Islet precursor cell (in vitro differentiated cells): ENCODE measurements around the gene ARID5B.

Experiments used
- DNase-seq: peaks from one replicate; pipeline ENCODE4 v3.0.0-alpha.2; 2018

Gene ARID5B

GRCh38 chr10:62037166-62037831 is 135.8 kb downstream of the ARID5B start:
- peak; percentile 81 for DNase-seq

- no peak for DNase-seq
These were observed 136.6 kb downstream of the ARID5B start for GRCh38 chr10:62037890-62038608.

- peak; percentile 81 for DNase-seq
These were observed 137.2 kb downstream of the ARID5B start for GRCh38 chr10:62038609-62039190.

- no peak for DNase-seq
These were observed 138.5 kb downstream of the ARID5B start for GRCh38 chr10:62039954-62040353.

- no peak for DNase-seq
These were observed 139.4 kb downstream of the ARID5B start for GRCh38 chr10:62040881-62041280.

- no peak for DNase-seq
These were observed 142.0 kb downstream of the ARID5B start for GRCh38 chr10:62043421-62044021.

- DNase-seq: no peak
These were observed 143.1 kb downstream of the ARID5B start for GRCh38 chr10:62044566-62044965.

GRCh38 chr10:62045765-62046521 is 144.4 kb downstream of the ARID5B start:
- DNase-seq: peak; percentile 62

- DNase-seq: peak; percentile 76
These were observed 145.2 kb downstream of the ARID5B start for GRCh38 chr10:62046522-62047227.

GRCh38 chr10:62047228-62047892 is 145.9 kb downstream of the ARID5B start:
- DNase-seq: no peak

GRCh38 chr10:62047960-62048383 is 146.5 kb downstream of the ARID5B start:
- DNase-seq: no peak

- DNase-seq: no peak
These were observed 147.0 kb downstream of the ARID5B start for GRCh38 chr10:62048470-62048869.

GRCh38 chr10:62048919-62049623 is 147.6 kb downstream of the ARID5B start:
- peak; percentile 99 for DNase-seq

- DNase-seq: no peak
These were observed 148.3 kb downstream of the ARID5B start for GRCh38 chr10:62049624-62050345.

- no peak for DNase-seq
These were observed 148.9 kb downstream of the ARID5B start for GRCh38 chr10:62050346-62050892.

GRCh38 chr10:62050893-62051433 is 149.5 kb downstream of the ARID5B start:
- peak; percentile 88 for DNase-seq

- no peak for DNase-seq
These were observed 150.8 kb downstream of the ARID5B start for GRCh38 chr10:62052276-62052675.

GRCh38 chr10:62053860-62054259 is 152.4 kb downstream of the ARID5B start:
- no peak for DNase-seq

- DNase-seq: no peak
These were observed 152.9 kb downstream of the ARID5B start for GRCh38 chr10:62054408-62054807.

- no peak for DNase-seq
These were observed 153.3 kb downstream of the ARID5B start for GRCh38 chr10:62054830-62055229.
